MM.1S (cell line): ENCODE data around the gene NME7.

ENCODE experiments used
- CTCF ChIP-seq: fragments of 300-600 bp; sonication (generic); IDR thresholded peaks from 2 replicates; pipeline ENCODE4 v1.5.1; 2016; ENCODE audit warnings: antibody characterized with exemption, low read length, mixed read lengths
- EZH2 ChIP-seq: fragments of 300-600 bp; sonication (generic); optimal IDR thresholded peaks from 2 replicates; pipeline ENCODE3; 2017; ENCODE audit warnings: low read depth, mild to moderate bottlenecking, antibody characterized with exemption, low read length, mixed read lengths

GRCh38 chr1:169105087-169105433, 262.5 kb downstream of the NME7 start:
- TF ChIP-seq CTCF, result no peak
- no peak for TF ChIP-seq EZH2
